ENCODE results near the gene EVI5. TPM values are rescaled to one million over a fixed set of nuclear protein-coding genes. Genes with fewer than 3 reads are reported as not detected.

EVI5 gene
- polyA plus RNA-seq, 3 donors: 7.6 to 19.4 (median 14.3) TPM

GRCh38 chr1:92494485-92495141 is 290.3 kb downstream of the EVI5 start:
- H4K20me1 ChIP-seq (ENCODE audit: insufficient read depth, low read length): no peaks in the 10 kb centered on the region
- DNase-seq: no peak
- no peak overlapping the region for H2AFZ ChIP-seq (ENCODE audit: insufficient read depth, low read depth, low read length, poor library complexity, severe bottlenecking)
- no peak overlapping the region for H3K4me3 ChIP-seq (replicated peaks in 1 of 3; ENCODE audit: low read depth in 2 of 3, low read length in 3 of 3)
- H3K4me2 ChIP-seq (replicated peaks; ENCODE audit: extremely low read depth, low read length, poor library complexity, severe bottlenecking): no peak overlapping the region
- no peak overlapping the region for H3K27ac ChIP-seq (ENCODE audit: low read depth in 1 of 2, low read length in 2 of 2)
- Mint-ChIP-seq H3K9me3 (no peaks in the 10 kb centered on the region), H3K36me3 (no peaks in the 10 kb centered on the region), H3K4me3 (no peak overlapping the region), H3K4me1 (no peaks in the 10 kb centered on the region), H3K27me3 (ENCODE audit: low read depth in 3 of 3) (peaks cover 0 to 4% (median 0%) of the 10 kb centered on the region in 3 donors), H3K27ac (no peak overlapping the region)
- no peaks in the 10 kb centered on the region for H3K79me2 ChIP-seq (ENCODE audit: insufficient read depth, low read length)
- intact Hi-C loops (cut with micrococcal nuclease): no loop called here
- WGBS (ENCODE audit: insufficient coverage): 94% methylated on average over 2 of the region's 4 CpGs
- H3K9me3 ChIP-seq (replicated peaks in 1 of 2; ENCODE audit: control insufficient read depth in 1 of 2, insufficient read depth in 1 of 2, low read length in 2 of 2): no peaks in the 10 kb centered on the region
- H3K36me3 ChIP-seq (replicated peaks in 1 of 2; ENCODE audit: control insufficient read depth in 1 of 2, insufficient read depth in 2 of 2, low read length in 2 of 2): no peaks in the 10 kb centered on the region
- no peaks in the 10 kb centered on the region for H3K4me1 ChIP-seq (ENCODE audit: control insufficient read depth in 1 of 2, insufficient read depth in 2 of 2, low read length in 2 of 2)
- no peaks in the 10 kb centered on the region for H3K27me3 ChIP-seq (ENCODE audit: control insufficient read depth in 2 of 2, insufficient read depth in 2 of 2, low read length in 2 of 2)
- TF ChIP-seq CTCF (IDR thresholded peaks at IDR 0.05): no peak
- no peak overlapping the region for H3K9ac ChIP-seq (ENCODE audit: insufficient read depth, low read length, poor library complexity, severe bottlenecking)

- Histone ChIP-seq H2AFZ (ENCODE audit: insufficient read depth, low read depth, low read length, poor library complexity, severe bottlenecking) (no peak overlapping the region), H3K36me3 (replicated peaks in 1 of 2; ENCODE audit: control insufficient read depth in 1 of 2, insufficient read depth in 2 of 2, low read length in 2 of 2) (no peaks in the 10 kb centered on the region), H3K4me2 (replicated peaks; ENCODE audit: extremely low read depth, low read length, poor library complexity, severe bottlenecking) (no peak overlapping the region), H4K20me1 (ENCODE audit: insufficient read depth, low read length) (no peaks in the 10 kb centered on the region), H3K27me3 (ENCODE audit: control insufficient read depth in 2 of 2, insufficient read depth in 2 of 2, low read length in 2 of 2) (no peaks in the 10 kb centered on the region), H3K9me3 (replicated peaks in 1 of 2; ENCODE audit: control insufficient read depth in 1 of 2, insufficient read depth in 1 of 2, low read length in 2 of 2) (no peaks in the 10 kb centered on the region), H3K79me2 (ENCODE audit: insufficient read depth, low read length) (no peaks in the 10 kb centered on the region), H3K4me1 (ENCODE audit: control insufficient read depth in 1 of 2, insufficient read depth in 2 of 2, low read length in 2 of 2) (no peaks in the 10 kb centered on the region), H3K4me3 (replicated peaks in 1 of 3; ENCODE audit: low read depth in 2 of 3, low read length in 3 of 3) (no peak overlapping the region), H3K9ac (ENCODE audit: insufficient read depth, low read length, poor library complexity, severe bottlenecking) (no peak overlapping the region), H3K27ac (ENCODE audit: low read depth in 1 of 2, low read length in 2 of 2) (no peak overlapping the region)
- intact Hi-C loops (cut with micrococcal nuclease): no loop called here
- DNase-seq: no peak
- WGBS (ENCODE audit: insufficient coverage): 100% methylated on average over 3 of the region's 4 CpGs
- H3K4me1 Mint-ChIP-seq: peaks cover 3% of the 10 kb centered on the region
- H3K27ac Mint-ChIP-seq: no peak overlapping the region
- no peak overlapping the region for H3K4me3 Mint-ChIP-seq
- H3K9me3 Mint-ChIP-seq: no peaks in the 10 kb centered on the region
- peaks cover 0 to 4% (median 1%) of the 10 kb centered on the region in 3 donors for H3K27me3 Mint-ChIP-seq (ENCODE audit: low read depth in 3 of 3)
- no peak for TF ChIP-seq CTCF (IDR thresholded peaks at IDR 0.05)
- no peaks in the 10 kb centered on the region for H3K36me3 Mint-ChIP-seq
These were observed 291.8 kb downstream of the EVI5 start for GRCh38 chr1:92493139-92493538.
